SK-N-MC (cell line): Measurements from ENCODE around the gene PBX1.

Experiments used
- EZH2 ChIP-seq: fragments of 200-600 bp; sonication (generic); IDR thresholded peaks from one replicate; pipeline ENCODE4 v1.6.1; 2017; ENCODE audit warnings: antibody characterized with exemption
- POLR2AphosphoS5 ChIP-seq: IDR thresholded peaks from 2 replicates; pipeline ENCODE4 v1.6.1; 2012; ENCODE audit warnings: mild to moderate bottlenecking, low read depth, low read length, borderline replicate concordance

DNA sequence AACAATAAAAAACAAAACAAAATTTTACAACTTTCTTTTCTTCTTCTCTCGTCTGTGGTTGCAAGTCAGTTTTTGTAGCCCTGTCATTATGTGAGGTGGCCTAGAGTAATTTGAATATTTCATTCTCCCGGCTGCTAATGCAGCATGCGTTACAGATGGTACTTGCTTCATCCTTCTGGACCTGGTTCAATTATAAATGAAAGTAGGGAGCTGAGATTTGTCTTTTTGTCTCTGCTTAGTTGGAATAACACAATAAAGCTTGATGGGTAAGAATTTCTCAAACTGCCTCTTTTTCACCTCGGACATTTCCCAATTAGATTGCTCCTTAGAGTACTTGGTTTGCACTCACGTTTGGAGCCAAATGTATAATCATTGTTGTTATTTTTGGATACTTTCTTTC lies 201.6 kb downstream of the PBX1 start:
- no peak for TF ChIP-seq EZH2
- no peak for TF ChIP-seq POLR2AphosphoS5
